Sigmoid colon (tissue), 4 donors: Measurements from ENCODE around the gene DGKA.

ENCODE experiments used
- CTCF ChIP-seq, 4 experiments: fragments of 450-650 bp in 3 of 4; fragments of 200-600 bp in 1 of 4; IDR thresholded peaks; one replicate each; pipeline ENCODE4 v1.5.1; 2016 to 2019; ENCODE audit warnings: antibody characterized with exemption in 4 of 4, mild to moderate bottlenecking in 3 of 4, moderate library complexity in 2 of 4
- EP300 ChIP-seq, 4 donors: sonication (generic); formaldehyde crosslinking; IDR thresholded peaks; one replicate each; pipeline ENCODE4 v1.6.1; 2017; ENCODE audit warnings: antibody characterized with exemption in 4 of 4
- POLR2A ChIP-seq, 2 donors: fragments of 450-650 bp; IDR thresholded peaks; one replicate each; pipeline ENCODE4 v1.6.1; 2016; ENCODE audit warnings: antibody characterized with exemption in 2 of 2, mild to moderate bottlenecking in 2 of 2, moderate library complexity in 2 of 2

- TF ChIP-seq CTCF (IDR thresholded peaks at IDR 0.05) (no peak), EP300 (IDR thresholded peaks at IDR 0.05) (no peak), POLR2A (IDR thresholded peaks at IDR 0.05) (no peak)
Measured at GRCh38 chr12:55912908-55913307, 18.1 kb upstream of the DGKA start.
